Measurements from ENCODE around the gene MARK3.

MARK3 gene

DNA sequence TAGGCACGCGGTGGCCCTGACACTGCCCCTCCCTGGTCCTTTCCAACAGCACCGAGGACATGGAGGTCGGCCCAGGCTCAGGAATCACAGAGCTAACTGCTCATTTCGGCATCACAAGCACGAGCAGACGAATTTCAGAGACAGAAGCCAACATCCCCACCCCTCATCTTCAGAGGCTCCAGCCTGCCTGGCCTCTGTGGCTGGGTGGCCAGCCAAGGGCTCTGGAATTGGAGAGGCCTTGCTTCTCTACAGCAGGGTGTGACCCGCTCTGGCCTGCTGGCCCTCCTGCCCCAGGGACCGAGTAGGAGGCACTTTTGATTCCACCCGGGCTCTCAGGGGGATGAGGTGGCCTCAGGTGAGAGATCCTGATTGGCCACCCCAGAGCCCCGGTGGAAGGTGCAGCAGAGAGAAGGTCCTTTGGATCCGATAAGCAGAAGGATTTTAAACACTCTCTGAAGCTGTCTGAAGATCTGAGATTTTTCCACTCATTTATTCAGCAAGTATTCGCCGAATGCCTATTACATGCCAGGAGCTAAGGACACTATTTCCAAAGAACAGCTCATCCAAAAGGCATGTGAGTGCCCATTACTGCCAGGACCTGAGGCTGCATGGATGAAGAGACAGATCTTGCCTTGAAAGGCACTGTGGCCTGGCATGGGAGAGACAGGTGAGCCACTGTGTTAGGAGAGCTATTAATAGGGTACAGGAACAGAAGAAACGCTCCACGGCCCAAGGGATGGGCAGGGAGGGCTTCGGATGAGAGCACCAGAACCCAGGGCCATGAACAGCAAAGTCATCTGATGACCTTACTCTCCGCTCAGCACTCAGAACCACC lies 167.0 kb downstream of the MARK3 start:
- FAIRE-seq: no peak

DNA sequence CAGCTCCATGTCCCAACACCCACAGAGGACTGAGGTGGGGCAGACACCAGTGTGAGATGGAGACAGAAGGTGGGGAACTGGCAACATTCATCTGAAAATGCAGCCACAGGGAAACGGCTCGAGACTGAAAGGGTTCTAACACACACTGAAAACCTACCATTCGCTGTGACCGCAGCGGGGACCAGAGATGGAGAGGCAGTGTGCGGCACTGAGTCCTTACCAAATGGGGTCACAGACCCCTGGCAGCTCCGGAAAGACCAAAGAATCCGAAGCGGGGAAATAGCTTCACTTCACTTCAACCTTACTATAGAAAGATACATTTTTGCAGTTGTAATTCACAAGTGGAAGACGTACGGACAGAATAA lies 167.6 kb downstream of the MARK3 start:
- no peak for FAIRE-seq

Data from islet of Langerhans (tissue), 1 donor.